ENCODE measurements around the gene GNPTAB. TPM values are rescaled to one million over a fixed set of nuclear protein-coding genes. Genes with fewer than 3 reads are reported as not detected.

The GNPTAB gene
- total RNA-seq, 2 donors from 2014 or later = 27.8 to 30.5 TPM

GRCh38 chr12:101763246-101763931 is 67.4 kb downstream of the GNPTAB start:
- Histone ChIP-seq H3K27me3 (ENCODE audit: control insufficient read depth, insufficient read depth, low read length, poor library complexity, severe bottlenecking) (no peaks in the 10 kb centered on the region), H3K4me3 (ENCODE audit: low read length) (no peak overlapping the region), H3K9me3 (ENCODE audit: control insufficient read depth, low read length) (no peaks in the 10 kb centered on the region), H3K9ac (ENCODE audit: extremely low read depth, low read length, poor library complexity, severe bottlenecking) (no peak overlapping the region), H3K36me3 (ENCODE audit: control insufficient read depth, insufficient read depth, low read length) (peaks cover 12% of the 10 kb centered on the region), H3K4me1 (ENCODE audit: control insufficient read depth, insufficient read depth, low read length) (no peaks in the 10 kb centered on the region), H3K27ac (ENCODE audit: low read depth, low read length) (no peak overlapping the region)
- Mint-ChIP-seq H3K36me3 (ENCODE audit: low read depth) (peaks cover 26% of the 10 kb centered on the region), H3K4me3 (no peak overlapping the region), H3K27ac (no peak overlapping the region), H3K9me3 (no peaks in the 10 kb centered on the region), H3K27me3 (ENCODE audit: insufficient read depth) (no peaks in the 10 kb centered on the region), H3K4me1 (no peaks in the 10 kb centered on the region)
- no peak for DNase-seq
- WGBS, 2 experiments (ENCODE audit: insufficient coverage in 1 of 2, insufficient read length in 1 of 2) = 82 to 88% methylated on average over 4 to 6 of the region's 6 CpGs
- TF ChIP-seq CTCF (conservative IDR thresholded peaks at IDR 0.05) = no peak

GRCh38 chr12:101761781-101762180 is 69.0 kb downstream of the GNPTAB start:
- Histone ChIP-seq H3K36me3 (ENCODE audit: control insufficient read depth, insufficient read depth, low read length) (peaks cover 12% of the 10 kb centered on the region), H3K4me1 (ENCODE audit: control insufficient read depth, insufficient read depth, low read length) (no peaks in the 10 kb centered on the region), H3K4me3 (ENCODE audit: low read length) (no peak overlapping the region), H3K27me3 (ENCODE audit: control insufficient read depth, insufficient read depth, low read length, poor library complexity, severe bottlenecking) (no peaks in the 10 kb centered on the region), H3K27ac (ENCODE audit: low read depth, low read length) (no peak overlapping the region), H3K9me3 (ENCODE audit: control insufficient read depth, low read length) (no peaks in the 10 kb centered on the region), H3K9ac (ENCODE audit: extremely low read depth, low read length, poor library complexity, severe bottlenecking) (no peak overlapping the region)
- Mint-ChIP-seq H3K27ac (no peak overlapping the region), H3K4me3 (no peak overlapping the region), H3K9me3 (no peaks in the 10 kb centered on the region), H3K27me3 (ENCODE audit: insufficient read depth) (no peaks in the 10 kb centered on the region), H3K36me3 (ENCODE audit: low read depth) (peaks cover 18% of the 10 kb centered on the region), H3K4me1 (no peaks in the 10 kb centered on the region)
- TF ChIP-seq CTCF (conservative IDR thresholded peaks at IDR 0.05) = no peak
- no peak for DNase-seq
- 88 to 100% methylated on average over 2 to 3 of the region's 4 CpGs for whole genome bisulfite sequencing, 2 experiments (ENCODE audit: insufficient coverage in 1 of 2, insufficient read length in 1 of 2)

- H3K36me3 ChIP-seq (ENCODE audit: control insufficient read depth, insufficient read depth, low read length) = peaks cover 15% of the 10 kb centered on the region
- whole genome bisulfite sequencing, 2 experiments (ENCODE audit: insufficient coverage in 1 of 2, insufficient read length in 1 of 2) = 98% methylated on average over 5 of the region's 5 CpGs; no CpG with 5 or more reads in 1 of the 2 experiments
These were observed 69.4 kb downstream of the GNPTAB start for GRCh38 chr12:101761350-101761749.

More at GRCh38 chr12:101761350-101761749, 69.4 kb downstream of the GNPTAB start:
- no peak overlapping the region for H3K27ac Mint-ChIP-seq
- Histone ChIP-seq H3K27me3 (ENCODE audit: control insufficient read depth, insufficient read depth, low read length, poor library complexity, severe bottlenecking) (no peaks in the 10 kb centered on the region), H3K9me3 (ENCODE audit: control insufficient read depth, low read length) (no peaks in the 10 kb centered on the region), H3K4me3 (ENCODE audit: low read length) (no peak overlapping the region), H3K4me1 (ENCODE audit: control insufficient read depth, insufficient read depth, low read length) (no peaks in the 10 kb centered on the region), H3K9ac (ENCODE audit: extremely low read depth, low read length, poor library complexity, severe bottlenecking) (no peak overlapping the region), H3K27ac (ENCODE audit: low read depth, low read length) (no peak overlapping the region)
- peaks cover 19% of the 10 kb centered on the region for H3K36me3 Mint-ChIP-seq (ENCODE audit: low read depth)
- no peak for DNase-seq
- TF ChIP-seq CTCF (conservative IDR thresholded peaks at IDR 0.05) = no peak
- H3K9me3 Mint-ChIP-seq = no peaks in the 10 kb centered on the region
- H3K27me3 Mint-ChIP-seq (ENCODE audit: insufficient read depth) = no peaks in the 10 kb centered on the region
- H3K4me1 Mint-ChIP-seq = no peaks in the 10 kb centered on the region
- no peak overlapping the region for H3K4me3 Mint-ChIP-seq

All from endodermal cell (in vitro differentiated cells).